ENCODE measurements around the gene PRC1.
"Not testable (repeated sequence)": the region's sequence is repeated elsewhere in the genome, so short reads cannot be mapped to it uniquely, and the experiment has no call there.

Gene PRC1

DNA sequence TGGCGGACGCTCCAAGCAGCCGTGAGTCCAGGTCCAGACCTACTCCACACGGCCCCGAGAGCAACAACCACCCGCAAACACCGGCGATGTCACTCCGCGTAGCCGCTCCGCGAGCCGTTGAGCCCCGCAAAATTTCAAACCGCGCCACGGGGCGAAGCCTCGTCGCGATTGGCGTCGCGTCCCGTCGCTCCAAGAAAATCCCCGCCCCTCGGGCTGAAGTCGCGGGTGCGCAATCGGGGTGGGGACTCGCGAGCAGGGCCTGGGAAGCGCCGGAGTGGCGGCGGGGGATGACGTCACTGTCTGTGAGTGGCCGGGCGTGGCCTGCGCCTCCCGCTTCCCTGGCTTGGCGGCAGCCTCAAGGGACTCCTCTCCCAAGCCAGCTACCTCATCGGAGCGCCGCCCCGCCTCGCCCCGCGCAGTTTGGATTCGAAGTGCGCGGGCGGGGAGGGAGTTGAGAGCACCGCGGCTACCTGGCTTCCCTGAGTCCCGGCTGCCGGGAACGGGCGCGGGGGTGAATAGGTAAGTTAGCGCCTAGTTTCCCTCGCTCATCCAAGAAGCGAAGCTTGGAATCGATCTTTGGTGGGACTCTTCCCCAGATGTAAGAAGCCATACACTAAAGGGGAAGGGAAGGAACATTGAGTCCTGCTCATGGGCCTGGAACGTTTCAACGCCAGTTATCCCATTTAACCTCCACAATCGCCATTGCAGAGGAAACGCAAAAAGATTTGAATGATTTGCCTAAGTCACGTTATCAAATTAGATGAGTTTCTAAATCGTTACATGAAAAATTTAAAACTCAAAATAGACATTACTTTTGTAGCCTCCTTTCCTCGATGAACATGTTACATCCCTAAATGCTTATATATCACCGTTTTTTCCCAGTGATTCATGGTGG lies at the start of gene PRC1:
PRC1 (minus strand) TSS at position 119 of the 895 bp plus-strand sequence; CDS start at position 1, 118 bp downstream.
- DNase-seq: peak; percentile 96 to 98

- DNase-seq: no peak
Observed at GRCh38 chr15:91043202-91043874, 49.0 kb upstream of the PRC1 start.

GRCh38 chr15:91040856-91041255 lies 46.5 kb upstream of the PRC1 start:
- DNase-seq: no peak

DNA sequence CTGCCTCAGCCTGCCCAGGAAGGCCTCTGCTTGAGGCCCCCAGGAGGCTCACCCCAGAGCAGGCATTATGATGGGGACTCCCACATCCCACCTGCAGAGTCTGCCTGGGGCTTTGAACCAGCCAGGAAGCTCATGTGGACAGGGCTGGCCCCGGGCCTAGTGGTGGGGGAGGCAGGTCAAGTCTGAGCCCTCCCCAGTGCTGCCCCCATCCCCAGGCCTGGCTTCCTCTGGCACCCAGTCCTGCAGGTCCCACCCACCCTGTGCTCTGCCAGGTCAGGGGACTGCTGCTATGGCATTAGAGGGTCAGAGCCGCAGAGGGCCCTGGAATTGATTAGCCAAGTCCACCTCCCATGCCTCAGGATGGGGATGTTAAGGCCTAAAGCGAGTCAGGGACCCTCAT lies 45.7 kb upstream of the PRC1 start:
- DNase-seq: no peak

DNA sequence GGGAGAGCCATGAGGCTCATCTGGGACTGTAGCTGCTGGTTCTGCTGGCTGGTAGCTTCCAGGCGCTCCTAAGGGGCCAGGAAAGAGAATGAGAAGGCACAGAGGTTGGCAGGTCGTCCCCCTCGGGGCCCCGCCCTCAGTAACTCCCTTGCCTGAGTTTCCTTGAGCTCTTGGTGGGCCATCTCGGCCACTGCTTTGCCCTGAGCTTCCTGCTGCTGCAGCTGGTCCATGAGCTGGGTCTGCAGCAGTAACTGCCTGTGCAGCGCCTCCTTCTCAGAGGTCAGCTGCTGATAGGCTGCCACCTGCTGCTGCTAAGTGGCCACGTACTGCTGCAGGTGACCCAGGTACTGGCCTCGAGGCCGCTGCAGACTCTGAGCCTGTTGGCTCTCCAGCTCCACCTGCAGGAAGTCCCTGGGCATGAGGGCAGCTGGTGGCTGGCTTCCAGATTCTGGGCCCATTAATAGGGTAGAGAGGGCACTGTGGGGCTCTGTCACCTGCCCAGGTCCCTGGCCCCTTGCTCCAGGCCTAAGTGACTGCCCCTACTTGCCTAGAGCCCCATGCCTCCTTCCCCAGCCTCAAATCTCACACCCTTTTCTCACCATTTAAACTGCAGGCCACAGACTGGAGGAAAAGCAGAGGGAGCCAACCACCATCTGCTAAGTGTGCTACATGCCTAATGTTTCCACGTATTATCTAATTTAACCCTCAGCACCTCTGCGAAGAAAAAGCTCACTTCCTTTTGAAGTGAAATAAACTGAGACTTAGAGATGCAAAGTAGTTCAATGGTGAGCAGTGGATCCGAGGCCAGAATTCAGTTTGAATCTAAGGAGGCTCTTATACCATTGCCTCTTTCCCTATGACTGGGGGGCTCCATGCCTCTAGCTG lies 38.8 kb upstream of the PRC1 start:
- peak; percentile 54 to 65 for DNase-seq

GRCh38 chr15:91031796-91032195 lies 37.5 kb upstream of the PRC1 start:
- DNase-seq: no peak

- no peak for DNase-seq
Observed at GRCh38 chr15:91027677-91028076, 33.3 kb upstream of the PRC1 start.

DNA sequence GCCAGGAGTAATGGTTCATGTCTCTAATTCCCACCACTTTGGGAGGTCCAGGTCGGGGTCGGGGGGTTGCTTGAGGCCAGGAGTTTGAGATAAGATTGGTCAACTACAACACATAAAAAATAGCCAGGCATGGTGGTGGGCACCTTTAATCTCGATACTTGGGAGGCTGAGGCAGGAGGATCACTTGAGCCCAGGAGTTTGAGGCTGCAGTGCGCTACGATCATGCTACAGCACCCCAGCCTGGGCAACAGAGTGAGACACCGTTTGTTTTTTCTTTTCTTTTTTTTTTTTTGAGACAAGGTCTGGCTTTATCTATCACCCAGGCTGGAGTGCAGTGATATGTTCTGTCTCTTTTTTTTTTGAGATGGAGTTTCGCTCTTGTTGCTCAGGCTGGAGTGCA lies 29.4 kb upstream of the PRC1 start:
- DNase-seq: no peak

DNA sequence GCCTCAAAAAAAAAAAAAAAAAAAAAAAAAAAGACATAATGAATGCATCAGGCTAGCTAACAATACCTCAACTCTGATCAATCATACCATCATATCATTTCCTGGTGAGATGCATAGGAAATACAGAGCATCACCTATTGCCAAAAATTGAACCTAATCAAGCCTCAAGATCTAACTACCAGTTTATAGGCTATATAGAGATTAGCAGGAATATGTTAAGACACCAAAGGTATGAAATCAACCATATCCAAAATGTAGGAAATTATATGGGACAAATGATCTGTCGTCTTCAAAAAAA lies 28.4 kb upstream of the PRC1 start:
- no peak for DNase-seq

DNA sequence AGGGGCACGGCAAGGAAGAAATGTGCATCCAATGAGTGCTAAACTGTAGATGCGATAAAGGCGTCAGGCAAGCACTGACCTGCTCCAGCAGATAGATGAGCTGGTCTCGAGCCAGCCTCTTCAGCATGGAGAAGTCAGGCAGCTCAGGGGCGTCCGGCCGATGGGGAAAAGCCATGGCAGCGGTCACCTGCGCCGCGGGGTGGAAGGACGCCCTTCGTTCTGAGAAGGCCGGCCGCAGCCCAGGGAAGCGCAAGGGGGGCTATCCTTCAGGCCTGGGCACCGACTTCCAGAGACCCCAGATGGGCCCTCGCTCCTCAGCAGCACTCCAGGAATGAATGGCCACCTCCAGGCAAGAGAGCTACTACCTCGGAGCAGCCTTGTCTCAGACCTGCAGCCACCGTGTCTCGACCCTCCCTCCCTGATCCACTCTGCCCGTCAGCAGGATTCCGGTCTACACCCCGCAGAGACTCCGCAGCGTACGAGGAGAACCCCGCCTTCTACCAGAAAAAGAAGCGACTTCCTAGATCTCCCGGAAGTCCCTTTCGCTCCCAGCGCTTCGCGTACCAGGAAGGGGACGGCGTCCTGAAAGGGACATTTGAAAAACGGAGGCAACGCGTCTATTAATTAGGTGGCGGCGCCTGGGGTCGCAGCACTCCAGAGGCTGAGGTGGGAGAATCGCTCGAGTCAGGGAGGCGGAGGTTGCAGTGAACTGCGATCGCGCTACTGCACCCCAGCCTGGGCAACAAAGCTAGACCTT lies 27.9 kb upstream of the PRC1 start, which contains the start of gene VPS33B:
VPS33B (minus strand) TSS at position 520 of the 757 bp plus-strand sequence; CDS start at position 175, 345 bp downstream.
- DNase-seq: peak; percentile 77 to 88

DNA sequence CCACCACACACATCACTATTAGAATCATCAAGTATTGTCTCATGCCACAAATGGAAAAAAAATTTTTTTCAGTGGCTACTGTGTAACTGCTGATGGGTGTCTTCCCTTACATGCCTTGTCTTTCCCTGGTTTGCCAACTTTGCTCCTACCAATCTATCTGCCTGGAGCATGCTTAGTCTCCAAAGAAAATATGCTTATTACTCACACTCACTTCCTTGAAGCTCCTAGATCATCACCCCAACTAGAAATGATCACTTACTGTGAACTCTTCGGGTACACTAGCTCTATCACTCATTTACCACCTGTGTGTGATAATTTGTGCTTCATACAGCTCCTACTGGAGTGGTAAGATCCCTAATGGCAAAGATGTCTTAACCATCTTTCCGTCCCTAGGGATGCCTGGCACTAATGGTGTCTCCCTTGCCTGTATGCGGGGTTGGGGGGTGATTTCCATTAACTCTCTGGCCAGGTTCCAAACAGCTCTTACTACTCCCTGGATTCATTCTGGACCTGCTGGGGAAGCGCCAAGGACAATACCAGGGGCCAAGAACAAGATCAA lies 27.3 kb upstream of the PRC1 start:
- DNase-seq: no peak

DNA sequence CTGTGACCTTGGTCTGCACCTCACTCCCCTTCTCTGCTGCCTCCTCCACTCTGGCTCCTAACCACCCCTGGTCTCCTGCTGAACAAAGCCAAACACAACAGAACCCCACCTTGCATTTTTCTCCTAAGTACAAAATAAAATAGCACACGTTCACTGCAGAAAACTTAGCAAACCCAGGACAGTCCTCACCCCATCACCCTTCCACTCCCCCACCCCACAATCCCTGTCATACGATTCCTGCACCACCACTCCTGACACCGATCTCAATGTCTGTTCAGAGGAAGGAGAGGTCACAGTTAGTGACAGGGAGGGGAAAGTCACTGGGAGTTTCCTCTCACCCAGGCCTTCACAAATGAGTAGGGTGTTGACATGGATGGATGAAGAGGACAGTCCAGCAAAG lies 23.8 kb upstream of the PRC1 start:
- DNase-seq: no peak

DNA sequence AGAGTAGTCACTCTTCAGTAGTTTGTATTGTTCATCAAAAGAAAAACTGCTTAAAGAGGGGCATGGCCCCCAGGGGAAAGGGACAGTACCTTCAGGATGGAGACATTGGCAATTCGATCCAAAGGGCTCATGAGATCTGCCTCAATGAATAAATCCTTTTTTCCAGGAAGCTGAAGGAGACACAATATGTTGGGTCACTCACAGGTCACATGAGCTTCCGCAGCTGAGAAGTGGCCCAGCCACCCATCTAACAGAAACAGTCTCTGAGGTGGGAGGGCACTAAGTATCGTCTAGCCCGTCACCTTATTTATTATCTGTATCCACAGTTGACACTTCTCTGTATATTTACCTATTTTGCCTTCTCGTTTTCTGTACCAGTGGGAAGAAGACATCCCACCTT lies 23.4 kb upstream of the PRC1 start:
- DNase-seq: no peak

DNA sequence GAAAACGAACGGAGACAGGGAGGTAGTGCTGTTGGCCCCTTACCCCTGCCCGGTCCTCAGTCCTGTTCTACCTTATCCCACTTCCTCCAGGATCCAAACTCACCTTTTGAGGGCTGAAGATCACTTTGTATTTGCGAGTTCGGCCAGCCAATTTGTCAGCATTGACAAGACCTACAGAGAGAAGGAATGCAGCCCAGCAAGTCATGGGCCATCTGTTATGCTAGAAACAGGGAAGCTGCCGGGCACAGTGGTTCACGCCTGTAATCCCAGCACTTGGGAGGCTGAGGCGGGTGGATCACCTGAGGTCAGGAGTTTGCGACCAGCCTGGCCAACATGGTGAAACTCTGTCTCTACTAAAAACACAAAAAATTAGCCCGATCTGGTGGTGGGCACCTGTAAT lies 19.4 kb upstream of the PRC1 start:
- DNase-seq: not testable (repeated sequence)

DNA sequence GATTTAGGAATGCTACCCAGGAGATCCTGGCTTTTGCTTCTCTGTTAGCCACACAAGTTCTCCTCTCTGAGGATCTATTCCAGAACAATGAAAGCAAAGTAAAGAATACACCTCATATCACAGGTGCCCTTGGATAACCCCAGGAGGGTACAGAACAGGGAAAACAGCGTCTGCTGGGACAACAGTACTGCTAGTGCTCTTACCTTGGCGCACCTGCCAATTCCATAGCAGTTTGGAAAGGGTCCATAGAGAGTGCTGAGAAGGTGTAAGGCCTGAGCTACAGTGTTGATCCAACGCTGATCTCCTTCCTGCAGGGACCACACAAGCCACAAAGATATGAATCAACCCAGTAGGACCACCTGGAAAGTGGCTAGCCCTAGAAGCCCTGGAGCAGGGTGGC lies 12.9 kb upstream of the PRC1 start:
- no peak for DNase-seq

DNA sequence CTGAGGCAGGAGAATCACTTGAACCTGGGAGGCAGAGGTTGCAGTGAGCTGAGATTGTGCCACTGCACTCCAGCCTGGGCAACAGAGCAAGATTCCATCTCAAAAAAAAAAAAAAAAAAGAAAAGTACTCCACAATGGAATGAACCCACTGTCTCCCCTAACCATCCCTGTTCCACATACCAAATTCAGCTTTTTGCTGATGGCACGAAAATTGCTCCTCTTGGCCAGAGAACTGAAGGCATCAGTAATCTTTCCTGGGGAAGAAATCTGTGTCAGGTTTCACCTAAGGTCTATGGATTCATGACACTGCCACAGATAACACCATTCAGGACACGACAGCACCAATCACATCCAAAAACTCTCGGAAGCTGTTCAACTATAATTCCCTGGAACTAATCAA lies 6.9 kb upstream of the PRC1 start:
- DNase-seq: no peak

GRCh38 chr15:90998737-90999136 lies 4.4 kb upstream of the PRC1 start:
- no peak for DNase-seq

DNA sequence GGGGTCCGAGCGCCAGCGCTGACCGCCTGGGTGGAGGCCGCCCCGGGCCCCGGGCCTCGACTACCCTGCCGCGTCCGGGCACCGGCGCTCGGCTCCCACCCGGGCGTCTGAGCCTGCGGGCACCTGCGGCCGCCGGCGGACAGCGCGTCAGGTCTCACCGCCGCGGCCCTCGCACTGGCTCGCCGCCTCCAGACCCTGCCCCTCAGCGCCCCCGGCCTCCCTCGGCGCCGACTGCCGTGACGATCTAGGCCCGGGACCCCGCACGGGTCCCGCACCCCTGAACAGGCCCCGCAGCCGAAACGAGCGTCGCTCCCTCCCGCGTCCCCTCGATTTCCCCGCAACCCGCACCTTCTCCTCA lies 297 bp downstream of the PRC1 start:
- DNase-seq: peak in 1 of 2 donors; percentile 10

- DNase-seq: no peak
Observed at GRCh38 chr15:90991587-90992285, 2.6 kb downstream of the PRC1 start.

DNA sequence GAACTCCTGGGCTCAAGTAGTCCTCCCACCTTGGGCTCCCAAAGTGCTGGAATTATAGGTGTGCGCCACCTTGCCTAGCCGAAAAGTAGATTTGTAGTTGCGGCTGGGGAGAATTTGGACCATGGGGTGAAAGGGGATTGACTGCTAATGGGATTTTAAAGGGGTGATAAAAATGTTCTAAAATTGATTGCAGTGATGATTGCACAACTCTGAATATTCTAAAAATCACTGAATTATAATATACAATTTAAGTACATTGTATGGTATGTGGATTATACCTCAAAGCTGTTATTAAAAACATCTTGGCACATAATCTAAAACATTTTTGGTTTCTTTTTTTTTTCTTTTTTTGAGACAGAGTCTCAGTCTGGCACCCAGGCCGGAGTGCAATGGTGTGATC lies 3.9 kb downstream of the PRC1 start:
- no peak for DNase-seq

GRCh38 chr15:90989040-90989768 lies 5.1 kb downstream of the PRC1 start:
- no peak for DNase-seq

All from CD4-positive, alpha-beta T cell treated with Interferon alpha-2 for 1 hour (primary cell).